Suprapubic skin (tissue), 4 donors: ENCODE results near the gene FCRLA. TPM values are rescaled to one million over a fixed set of nuclear protein-coding genes. Genes with fewer than 3 reads are reported as not detected.

Experiments used
- DNase-seq, 2 donors: peaks; one replicate each; pipeline ENCODE4 v3.0.0-alpha.2; 2019; ENCODE audit warnings: low spot score in 2 of 2
- H3K27ac ChIP-seq: fragments of 200-600 bp; sonication (generic); one replicate; pipeline ENCODE4 v1.5.1; 2019
- H3K27me3 ChIP-seq: fragments of 200-600 bp; sonication (generic); one replicate; pipeline ENCODE4 v1.5.1; 2019
- H3K36me3 ChIP-seq: fragments of 200-600 bp; sonication (generic); one replicate; pipeline ENCODE4 v1.5.1; 2019
- H3K4me1 ChIP-seq: fragments of 200-600 bp; sonication (generic); one replicate; pipeline ENCODE4 v1.5.1; 2019
- H3K4me3 ChIP-seq: fragments of 200-600 bp; sonication (generic); one replicate; pipeline ENCODE4 v1.5.1; 2019; ENCODE audit warnings: mild to moderate bottlenecking
- H3K9me3 ChIP-seq: fragments of 200-600 bp; sonication (generic); one replicate; pipeline ENCODE4 v1.5.1; 2019
- CTCF ChIP-seq, 2 donors: fragments of 200-600 bp in 1 of 2; fragments of 450-650 bp in 1 of 2; sonication (generic) in 1 of 2; IDR thresholded peaks; one replicate each; pipeline ENCODE4 v1.5.1; 2016 to 2019; ENCODE audit warnings: antibody characterized with exemption in 2 of 2, mild to moderate bottlenecking in 1 of 2, moderate library complexity in 1 of 2
- EP300 ChIP-seq: sonication (generic); formaldehyde crosslinking; IDR thresholded peaks from one replicate; pipeline ENCODE4 v1.6.1; 2017; ENCODE audit warnings: antibody characterized with exemption
- POLR2A ChIP-seq, 2 donors: fragments of 450-650 bp; IDR thresholded peaks; one replicate each; pipeline ENCODE4 v1.6.1; 2017; ENCODE audit warnings: antibody characterized with exemption in 2 of 2, mild to moderate bottlenecking in 2 of 2, moderate library complexity in 2 of 2
- POLR2AphosphoS5 ChIP-seq, 3 donors: sonication (generic); formaldehyde crosslinking; IDR thresholded peaks; one replicate each; pipeline ENCODE4 v1.6.1; 2017; ENCODE audit warnings: antibody characterized with exemption in 3 of 3
- WGBS: methylation state at CpG from one replicate; pipeline ENCODE4 v1.1.5; 2018; 5-methylcytosine and 5-hydroxymethylcytosine counted together
- total RNA-seq, 4 donors: library from RNA; depleted of rRNA; stranded (reverse); fragments of >200 nt; gene quantifications; one replicate each; pipeline ENCODE4 v1.1.0, GENCODE V29; 2016

The FCRLA gene
- total RNA-seq, 4 donors from 2014 or later = 1.0 to 6.6 (median 1.6) TPM; not detected in 1

GRCh38 chr1:161725908-161726472 is 19.0 kb downstream of the FCRLA start:
- peak overlapping the region; percentile 93 for H3K4me3 ChIP-seq
- peak; percentile 69 to 80 for DNase-seq
- peaks cover 19% of the 10 kb centered on the region for H3K4me1 ChIP-seq
- H3K36me3 ChIP-seq = no peaks in the 10 kb centered on the region
- no peaks in the 10 kb centered on the region for H3K9me3 ChIP-seq
- H3K27ac ChIP-seq = peak overlapping the region; percentile 94
- WGBS = 1% methylated on average over 29 of the region's 34 CpGs
- no peaks in the 10 kb centered on the region for H3K27me3 ChIP-seq
- peak in 1 of 2 donors; percentile 24 for TF ChIP-seq CTCF (IDR thresholded peaks at IDR 0.05)
- no peak for TF ChIP-seq EP300

DNA sequence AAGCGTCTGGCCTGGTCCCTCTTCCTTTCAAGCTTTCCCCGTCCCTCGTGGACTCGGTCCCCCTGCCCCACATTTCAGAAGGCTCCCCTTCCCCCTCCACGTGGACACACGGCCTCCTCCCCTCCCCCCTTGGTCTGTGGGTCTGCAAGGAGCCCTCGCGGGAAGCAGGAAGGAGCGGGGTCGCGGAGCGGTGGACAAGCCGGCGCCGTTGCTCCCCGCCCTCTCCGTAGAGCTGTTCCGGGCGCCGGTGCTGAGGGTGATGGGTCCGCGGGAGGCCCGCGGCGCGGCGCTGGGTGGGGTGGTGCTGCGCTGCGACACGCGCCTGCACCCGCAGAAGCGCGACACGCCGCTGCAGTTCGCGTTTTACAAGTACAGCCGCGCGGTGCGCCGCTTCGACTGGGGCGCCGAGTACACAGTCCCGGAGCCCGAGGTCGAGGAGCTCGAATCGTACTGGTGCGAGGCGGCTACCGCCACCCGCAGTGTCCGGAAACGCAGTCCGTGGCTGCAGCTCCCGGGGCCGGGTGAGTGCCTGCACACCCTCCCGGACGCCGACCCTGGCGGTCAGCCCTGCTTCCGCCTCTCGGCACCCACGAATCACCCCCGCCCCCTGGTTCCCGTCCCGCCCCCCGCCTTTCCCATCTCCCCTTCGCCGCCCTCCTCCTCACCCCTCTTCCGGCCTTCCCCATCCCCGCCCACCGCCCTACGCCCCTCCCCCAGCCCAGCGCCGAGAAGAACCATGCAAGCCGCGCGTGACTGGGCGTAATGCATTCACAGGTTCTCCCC is 19.6 kb downstream of the FCRLA start:
- TF ChIP-seq POLR2AphosphoS5 (IDR thresholded peaks at IDR 0.05) (peak in 1 of 3 donors; percentile 44), EP300 (no peak), POLR2A (IDR thresholded peaks at IDR 0.05) (peak in 1 of 2 donors; percentile 35), CTCF (IDR thresholded peaks at IDR 0.05) (no peak)
- H3K9me3 ChIP-seq = no peaks in the 10 kb centered on the region
- H3K4me1 ChIP-seq = peaks cover 19% of the 10 kb centered on the region
- no peaks in the 10 kb centered on the region for H3K36me3 ChIP-seq
- peak overlapping the region; percentile 94 for H3K27ac ChIP-seq
- peak; percentile 94 to 95 for DNase-seq
- H3K27me3 ChIP-seq = no peaks in the 10 kb centered on the region
- H3K4me3 ChIP-seq = peak overlapping the region; percentile 93
- WGBS = under 1% methylated on average over 59 of the region's 83 CpGs

DNA sequence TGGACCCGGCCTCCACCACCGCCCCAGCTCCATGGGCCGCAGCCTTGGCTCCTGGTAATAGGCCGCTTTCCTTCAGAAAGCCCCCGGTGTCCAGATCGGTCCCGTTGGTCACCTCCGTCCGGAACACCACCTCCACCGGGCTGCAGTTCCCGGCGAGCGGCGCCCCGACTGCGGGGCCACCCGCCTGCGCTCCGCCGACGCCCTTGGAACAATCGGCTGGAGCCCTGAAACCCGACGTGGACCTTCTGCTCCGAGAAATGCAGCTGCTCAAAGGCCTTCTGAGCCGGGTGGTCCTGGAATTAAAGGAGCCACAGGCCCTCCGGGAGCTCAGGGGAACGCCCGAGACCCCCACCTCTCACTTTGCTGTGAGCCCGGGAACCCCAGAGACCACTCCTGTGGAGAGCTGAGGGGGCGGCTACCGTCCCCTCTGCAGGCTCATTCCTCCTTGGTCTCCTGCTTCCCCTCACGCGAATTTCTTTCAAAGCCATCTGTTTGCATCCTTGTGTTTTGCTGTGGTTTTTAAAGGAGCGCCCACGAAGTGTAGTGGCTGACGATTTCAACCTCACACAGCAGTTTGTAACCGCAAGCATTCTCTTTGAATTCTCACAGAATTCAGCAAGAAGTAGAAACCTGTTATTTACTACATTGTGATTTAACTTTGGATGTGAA is 20.4 kb downstream of the FCRLA start:
- H3K9me3 ChIP-seq = no peaks in the 10 kb centered on the region
- H3K4me1 ChIP-seq = peaks cover 19% of the 10 kb centered on the region
- H3K27me3 ChIP-seq = no peaks in the 10 kb centered on the region
- 3% methylated on average over 29 of the region's 38 CpGs for WGBS
- peak in 1 of 2 donors; percentile 64 for DNase-seq
- no peaks in the 10 kb centered on the region for H3K36me3 ChIP-seq
- peak overlapping the region; percentile 94 for H3K27ac ChIP-seq
- TF ChIP-seq POLR2AphosphoS5 (IDR thresholded peaks at IDR 0.05) (no peak), POLR2A (IDR thresholded peaks at IDR 0.05) (no peak), EP300 (no peak), CTCF (IDR thresholded peaks at IDR 0.05) (no peak)
- peak overlapping the region; percentile 93 for H3K4me3 ChIP-seq

GRCh38 chr1:161728376-161729226 is 21.6 kb downstream of the FCRLA start:
- WGBS = 75% methylated on average over 7 of the region's 7 CpGs

More at GRCh38 chr1:161728376-161729226, 21.6 kb downstream of the FCRLA start:
- Histone ChIP-seq H3K36me3 (no peaks in the 10 kb centered on the region), H3K4me1 (peaks cover 26% of the 10 kb centered on the region), H3K27me3 (no peaks in the 10 kb centered on the region), H3K4me3 (no peak overlapping the region), H3K27ac (no peak overlapping the region), H3K9me3 (no peaks in the 10 kb centered on the region)
- DNase-seq = no peak
- TF ChIP-seq EP300 (no peak), POLR2A (IDR thresholded peaks at IDR 0.05) (no peak), CTCF (IDR thresholded peaks at IDR 0.05) (no peak), POLR2AphosphoS5 (IDR thresholded peaks at IDR 0.05) (no peak)
